Stimulated activated naive CD4-positive, alpha-beta T cell (primary cell): ENCODE results near the gene MMD2.
A peak's percentile ranks its signal among the peaks of the same experiment; 100 is the strongest.
"Not testable (repeated sequence)": the region's sequence is repeated elsewhere in the genome, so short reads cannot be mapped to it uniquely, and the experiment has no call there.

Experiments
- DNase-seq, 6 experiments: peaks; one replicate each; lab custom pipeline; 2025; lab: John Stamatoyannopoulos, UW

MMD2 gene, protein sequence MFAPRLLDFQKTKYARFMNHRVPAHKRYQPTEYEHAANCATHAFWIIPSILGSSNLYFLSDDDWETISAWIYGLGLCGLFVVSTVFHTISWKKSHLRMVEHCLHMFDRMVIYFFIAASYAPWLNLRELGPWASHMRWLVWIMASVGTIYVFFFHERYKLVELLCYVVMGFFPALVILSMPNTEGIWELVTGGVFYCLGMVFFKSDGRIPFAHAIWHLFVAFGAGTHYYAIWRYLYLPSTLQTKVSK

DNA sequence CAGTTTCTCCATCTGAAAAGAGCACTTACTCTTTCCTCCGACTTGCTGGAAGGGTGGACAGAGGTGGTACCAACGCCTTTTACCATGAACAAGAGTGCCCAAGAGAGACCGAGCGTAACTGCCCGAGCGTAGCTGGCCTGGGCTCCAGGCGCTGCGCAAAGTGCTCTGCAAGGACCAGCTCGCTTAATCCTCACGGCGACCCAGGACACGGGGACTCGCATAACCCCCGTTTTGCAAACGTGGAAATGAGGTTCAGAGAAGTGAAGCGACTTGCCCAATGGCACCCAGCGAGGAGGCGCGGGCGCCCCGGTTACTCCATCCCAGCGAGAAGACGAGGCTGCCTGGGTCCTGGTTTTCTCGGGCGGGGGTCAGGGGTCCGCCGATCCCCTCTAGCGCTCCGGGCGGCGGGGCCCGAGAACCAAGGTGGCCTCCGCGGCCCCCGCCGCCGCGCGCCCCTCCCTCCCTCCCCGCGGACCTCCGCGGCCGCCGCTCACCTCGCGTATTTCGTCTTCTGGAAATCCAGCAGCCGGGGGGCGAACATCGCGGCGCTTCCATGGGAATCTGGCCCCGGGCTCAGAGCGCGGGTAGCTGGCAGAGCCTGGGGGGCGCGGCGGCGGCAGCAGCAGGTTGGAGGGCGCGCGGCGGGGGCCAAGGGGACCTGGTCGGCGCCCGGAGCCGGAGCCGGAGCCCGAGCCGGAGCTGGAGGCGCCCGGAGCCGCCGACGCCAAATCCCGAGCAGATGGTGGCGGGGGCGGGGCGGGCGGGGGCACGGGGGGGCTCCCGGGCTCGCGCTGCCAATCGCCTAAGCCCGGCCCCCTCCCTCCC lies at the start of gene MMD2:
MMD2 (minus strand) TSS at position 711 of the 825 bp plus-strand sequence; CDS start at position 541, 170 bp downstream.
- no peak for DNase-seq

DNA sequence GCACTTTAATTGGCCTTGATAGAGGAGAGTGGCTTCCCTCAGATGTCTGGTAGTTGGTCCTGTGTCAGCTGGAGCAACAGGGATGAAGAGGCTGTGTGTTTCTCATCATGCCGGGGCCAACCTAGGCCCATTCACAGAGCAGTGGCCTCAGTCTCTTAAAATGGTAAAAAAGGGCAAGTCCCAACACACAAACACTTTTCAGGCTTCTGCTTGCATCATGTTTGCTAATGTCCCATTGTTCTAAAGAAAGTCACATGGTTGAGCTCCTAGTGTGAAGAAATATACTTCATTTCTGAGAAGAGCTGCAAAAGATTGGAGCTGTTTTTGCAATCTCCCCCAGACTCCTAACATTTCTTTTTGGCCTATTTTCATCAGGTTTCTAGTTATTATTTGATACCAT lies 46.1 kb upstream of the MMD2 start:
- no peak for DNase-seq

DNA sequence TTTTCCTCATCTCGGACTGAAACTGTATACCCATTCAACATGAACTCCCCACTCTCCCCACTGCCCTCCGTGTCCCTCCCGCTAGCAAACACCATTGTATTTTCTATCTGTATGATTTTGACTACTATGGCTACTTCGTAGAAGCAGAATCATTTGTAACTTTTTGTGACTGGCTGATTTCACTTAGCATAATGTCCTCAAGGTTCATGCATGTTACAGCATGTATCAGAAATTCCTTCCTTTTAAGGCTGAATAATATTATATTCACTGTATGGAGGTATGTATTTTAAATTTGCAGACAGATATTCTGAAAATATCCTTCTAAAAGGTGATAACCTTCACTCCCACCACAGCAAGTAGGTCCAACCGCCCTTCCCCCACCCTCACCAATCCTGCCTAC lies 42.9 kb upstream of the MMD2 start:
- DNase-seq, result no peak

DNA sequence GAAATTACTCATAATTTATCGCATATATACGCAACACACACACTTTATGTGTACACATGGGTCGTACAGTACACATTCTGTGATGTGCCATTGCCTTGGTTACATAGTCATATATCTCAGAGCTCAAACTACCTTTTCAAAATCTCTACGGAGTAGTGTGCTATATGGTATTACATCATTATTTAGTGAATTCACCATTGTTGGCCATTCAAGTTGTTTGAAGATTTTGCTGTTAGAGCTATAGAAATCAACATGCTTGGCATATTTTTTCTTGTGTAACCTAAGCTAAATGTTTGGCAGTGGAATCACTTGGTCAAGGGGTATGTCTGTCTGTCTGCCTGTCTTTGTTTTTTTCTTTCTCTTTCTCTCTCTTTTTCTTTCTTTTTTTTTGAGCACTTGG lies 42.0 kb upstream of the MMD2 start:
- no peak for DNase-seq

DNA sequence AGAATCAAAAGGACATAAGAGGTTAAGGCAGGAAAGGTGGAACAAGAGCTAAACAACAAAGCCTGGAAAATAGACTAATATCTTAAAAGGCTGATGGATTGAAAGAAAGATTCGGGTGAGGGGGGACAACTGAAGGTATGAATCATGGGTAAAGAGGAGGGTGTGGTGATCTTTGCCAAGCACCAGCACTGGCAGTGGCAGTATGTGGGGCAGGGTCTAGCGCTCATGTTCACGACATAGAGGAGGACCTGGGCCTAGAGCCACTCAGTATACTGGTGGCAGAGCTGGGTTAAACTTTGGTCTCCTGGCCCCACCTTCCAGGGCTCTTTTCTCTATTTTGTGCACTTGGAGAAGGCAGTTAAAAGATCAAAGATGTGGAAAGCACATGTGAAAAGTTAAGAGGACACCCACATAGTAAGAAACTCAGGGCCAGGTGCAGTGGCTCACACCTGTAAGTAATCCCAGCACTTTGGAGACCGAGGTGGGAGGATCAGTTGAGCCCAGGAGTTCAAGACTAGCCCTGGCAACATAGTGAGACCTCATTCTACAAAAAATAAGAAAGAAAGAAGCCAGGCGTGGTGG lies 40.5 kb upstream of the MMD2 start:
- DNase-seq, result no peak

DNA sequence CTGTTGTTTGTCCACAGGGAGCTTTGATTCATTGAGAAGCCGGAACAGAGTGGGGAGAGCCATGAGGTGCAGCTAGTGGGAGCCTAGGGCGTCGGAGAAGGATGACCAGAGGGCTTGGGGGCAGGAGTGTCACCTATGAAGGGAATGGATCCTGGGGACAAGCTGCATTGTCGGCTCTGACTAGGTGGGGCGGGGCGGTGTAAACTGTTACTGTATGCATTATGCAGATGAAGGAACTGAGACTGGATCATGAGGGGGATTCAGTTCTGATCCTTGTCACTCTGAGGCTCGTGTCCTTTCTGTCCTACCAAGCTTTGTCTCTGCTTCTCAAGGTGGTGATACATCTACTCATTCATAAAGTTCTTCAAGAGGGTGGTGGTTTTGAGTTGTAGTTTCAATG lies 39.9 kb upstream of the MMD2 start:
- DNase-seq, result no peak

DNA sequence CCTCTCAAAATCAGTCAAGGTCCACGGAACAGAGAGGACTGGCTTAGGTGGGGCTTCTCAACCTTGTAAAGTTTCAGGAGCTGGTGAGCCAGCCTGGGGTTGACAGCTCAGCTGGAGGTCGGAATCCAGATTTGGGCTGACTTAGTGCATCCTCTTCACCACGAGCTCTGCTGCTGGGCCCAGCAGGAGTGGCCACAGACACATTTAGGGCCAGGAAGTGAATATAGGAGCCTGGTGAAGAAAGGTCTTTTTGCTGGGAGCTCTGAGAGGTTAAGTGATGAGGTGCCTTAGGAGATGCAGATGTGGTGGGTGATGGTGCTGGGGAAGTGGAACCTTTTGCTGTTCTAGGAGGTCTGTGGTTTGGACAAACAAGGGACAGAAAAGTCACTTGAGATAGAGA lies 39.3 kb upstream of the MMD2 start:
- no peak for DNase-seq

DNA sequence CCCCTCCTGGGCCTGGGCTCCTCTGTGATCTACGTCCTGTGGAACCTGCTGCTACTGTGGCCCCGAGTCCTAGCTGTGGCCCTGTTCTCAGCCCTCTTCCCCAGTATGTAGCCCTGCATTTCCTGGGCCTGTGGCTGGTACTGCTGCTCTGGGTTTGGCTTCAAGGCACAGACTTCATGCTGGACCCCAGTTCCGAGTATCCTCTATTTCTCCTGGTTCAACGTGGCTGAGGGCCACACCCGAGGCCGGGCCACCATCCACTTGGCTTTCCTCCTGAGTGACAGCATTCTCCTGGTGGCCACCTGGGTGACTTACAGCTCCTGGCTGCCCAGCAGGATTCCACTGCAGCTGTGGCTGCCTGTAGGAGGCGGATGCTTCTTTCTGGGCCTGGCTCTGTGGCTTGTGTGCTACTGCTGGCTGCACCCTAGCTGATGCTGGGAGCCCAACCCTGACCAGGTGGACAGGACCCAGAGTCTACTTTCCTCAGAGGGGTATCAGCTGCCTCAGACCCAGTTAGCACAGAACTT lies 37.8 kb upstream of the MMD2 start:
- DNase-seq, result no peak

DNA sequence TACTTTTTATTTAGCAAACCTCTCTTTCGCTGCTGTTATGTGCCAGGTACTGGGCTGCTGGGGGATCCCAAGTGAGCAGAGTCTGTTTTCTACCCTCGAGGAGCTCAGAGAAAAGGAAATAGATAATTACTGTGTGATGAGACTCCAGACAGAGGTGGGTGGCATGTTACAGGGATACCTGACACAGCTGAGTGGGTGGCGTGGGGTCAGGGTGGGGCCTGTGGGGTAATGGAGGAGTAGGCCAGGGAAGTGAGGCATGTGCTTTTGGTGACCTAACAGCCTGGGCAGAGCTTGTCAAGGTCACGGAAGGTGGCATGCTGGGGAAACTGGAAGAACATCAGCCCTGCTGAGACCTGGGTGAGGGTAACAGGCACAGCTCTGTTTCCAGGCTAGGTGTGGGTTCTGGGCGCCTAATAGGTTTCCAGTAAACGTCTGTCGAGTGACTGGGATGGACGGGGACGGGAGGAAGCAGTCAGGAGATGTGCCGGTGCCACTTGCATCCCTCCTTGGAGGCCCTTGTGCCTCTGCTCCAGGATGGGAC lies 36.5 kb upstream of the MMD2 start:
- DNase-seq, result no peak

DNA sequence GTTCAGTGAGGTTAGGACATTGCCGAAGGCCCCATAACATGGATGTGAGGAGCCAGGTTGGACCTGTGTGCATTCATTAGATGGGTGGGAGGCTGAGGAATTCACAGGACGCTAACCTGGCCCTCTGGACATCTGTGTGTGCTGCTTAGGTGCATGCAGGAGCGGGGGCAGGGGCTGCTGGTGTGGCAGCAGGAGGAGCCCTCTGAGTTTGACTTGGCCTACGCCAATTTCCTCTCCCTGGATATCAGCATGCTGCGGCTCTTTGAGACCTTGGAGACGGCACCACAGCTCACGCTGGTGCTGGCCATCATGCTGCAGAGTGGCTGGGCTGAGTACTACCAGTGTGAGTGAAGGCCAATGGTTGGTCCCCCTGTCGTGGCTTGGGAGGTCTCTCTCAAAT lies 34.5 kb upstream of the MMD2 start:
- no peak for DNase-seq

DNA sequence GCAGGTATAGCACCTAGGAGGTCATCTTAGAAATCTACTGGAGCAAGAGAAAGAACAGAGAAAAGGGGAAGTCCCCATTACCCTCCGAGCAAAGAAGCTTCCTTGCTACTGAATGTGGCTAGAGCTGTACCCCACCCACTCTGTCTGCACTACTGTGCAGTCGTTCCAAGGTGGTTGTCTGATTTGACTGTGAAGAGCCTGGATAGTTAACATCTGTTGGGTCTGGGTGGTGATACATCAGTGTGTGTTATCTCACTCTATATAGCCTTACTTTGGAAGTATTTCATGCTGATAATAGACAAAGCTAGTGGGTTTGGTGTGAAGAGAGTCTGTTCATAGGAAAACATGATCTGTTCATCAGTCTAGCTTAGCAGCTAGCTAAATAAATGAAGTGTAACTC lies 23.8 kb upstream of the MMD2 start:
- not testable (repeated sequence) for DNase-seq

DNA sequence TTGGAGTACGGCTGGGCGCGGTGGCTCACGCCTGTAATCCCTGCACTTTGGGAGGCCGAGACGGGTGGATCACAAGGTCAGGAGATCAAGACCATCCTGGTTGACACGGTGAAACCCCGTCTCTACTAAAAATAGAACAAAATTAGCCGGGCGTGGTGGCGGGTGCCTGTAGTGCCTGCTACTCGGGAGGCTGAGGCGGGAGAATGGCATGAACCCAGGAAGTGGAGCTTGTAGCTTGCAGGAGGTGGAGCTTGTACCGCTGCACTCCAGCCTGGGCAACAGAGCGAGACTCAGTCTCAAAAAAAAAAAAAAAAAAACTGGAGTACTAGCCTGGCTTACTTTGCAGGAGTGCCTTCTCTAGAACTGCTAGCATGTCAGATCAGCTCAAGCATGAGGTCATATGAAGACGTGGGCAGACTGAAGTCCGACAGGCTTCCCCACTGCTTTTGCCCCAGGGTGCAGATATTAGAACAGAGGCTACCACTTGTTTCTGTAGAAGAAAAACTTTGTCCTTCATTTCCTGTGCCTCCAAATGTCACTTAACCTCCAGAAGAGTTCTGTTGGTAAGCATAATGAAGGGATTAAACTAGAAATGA lies 22.4 kb upstream of the MMD2 start:
- DNase-seq, result not testable (repeated sequence)

DNA sequence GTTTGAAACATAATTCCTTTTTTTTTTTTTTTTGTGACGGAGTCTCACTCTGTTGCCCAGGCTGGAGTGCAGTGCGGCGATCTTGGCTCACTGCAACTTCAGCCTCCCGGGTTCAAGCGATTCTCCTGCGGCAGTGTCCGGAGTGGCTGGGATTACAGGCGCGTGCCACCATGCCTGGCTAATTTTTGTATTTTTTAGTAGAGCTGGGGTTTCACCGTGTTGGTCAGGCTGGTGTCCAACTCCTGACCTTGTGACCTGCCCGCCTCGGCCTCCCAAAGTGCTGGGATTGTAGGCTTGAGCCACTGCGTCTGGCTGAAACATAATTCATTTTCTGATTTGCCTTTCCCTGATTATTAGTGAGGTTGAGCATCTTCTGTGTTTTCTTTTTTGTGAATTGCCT lies 16.6 kb upstream of the MMD2 start:
- DNase-seq, result not testable (repeated sequence)

DNA sequence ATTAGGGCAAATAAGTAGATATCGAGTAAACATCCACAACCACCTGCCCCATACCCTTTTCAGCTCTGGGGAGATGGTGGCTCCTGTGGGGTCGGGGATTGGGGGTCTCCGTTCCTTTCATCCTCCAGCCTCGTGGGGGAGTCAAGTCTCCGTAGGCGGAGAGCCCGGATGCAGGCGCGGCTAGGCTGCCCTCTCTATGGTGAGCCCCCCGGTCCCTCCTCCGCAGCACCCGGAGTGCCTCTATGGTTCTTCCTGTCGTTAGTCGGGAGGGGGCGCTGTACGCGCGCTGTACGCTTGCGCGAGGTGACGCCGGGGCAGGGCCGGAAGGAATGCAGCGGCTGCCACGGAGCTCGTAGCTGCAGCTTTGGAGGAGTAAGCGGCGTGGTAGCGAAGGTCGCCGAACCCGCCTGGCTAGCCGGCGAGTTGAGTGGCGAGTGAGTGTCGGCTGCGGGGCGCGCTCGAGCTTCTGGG lies 14.8 kb upstream of the MMD2 start:
- DNase-seq, result peak; percentile 84 to 96 (median 88)

DNA sequence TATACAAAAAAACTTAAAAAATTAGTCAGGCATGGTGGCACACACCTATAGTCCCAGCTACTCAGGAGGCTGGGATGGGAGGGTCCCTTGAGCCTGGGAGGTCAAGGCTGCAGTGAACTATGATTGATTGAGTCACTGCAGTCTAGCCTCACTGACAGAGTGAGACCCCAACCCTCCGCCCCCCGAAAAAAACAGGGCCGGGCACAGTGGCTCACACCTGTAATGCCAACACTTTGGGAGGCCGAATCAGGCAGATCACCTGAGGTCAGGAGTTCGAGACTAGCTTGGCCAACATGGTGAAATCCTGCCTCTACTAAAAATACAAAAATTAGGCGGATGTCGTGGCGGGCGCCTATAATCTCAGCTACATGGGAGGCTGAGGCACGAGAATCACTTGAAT lies 13.5 kb upstream of the MMD2 start:
- DNase-seq, result not testable (repeated sequence)

DNA sequence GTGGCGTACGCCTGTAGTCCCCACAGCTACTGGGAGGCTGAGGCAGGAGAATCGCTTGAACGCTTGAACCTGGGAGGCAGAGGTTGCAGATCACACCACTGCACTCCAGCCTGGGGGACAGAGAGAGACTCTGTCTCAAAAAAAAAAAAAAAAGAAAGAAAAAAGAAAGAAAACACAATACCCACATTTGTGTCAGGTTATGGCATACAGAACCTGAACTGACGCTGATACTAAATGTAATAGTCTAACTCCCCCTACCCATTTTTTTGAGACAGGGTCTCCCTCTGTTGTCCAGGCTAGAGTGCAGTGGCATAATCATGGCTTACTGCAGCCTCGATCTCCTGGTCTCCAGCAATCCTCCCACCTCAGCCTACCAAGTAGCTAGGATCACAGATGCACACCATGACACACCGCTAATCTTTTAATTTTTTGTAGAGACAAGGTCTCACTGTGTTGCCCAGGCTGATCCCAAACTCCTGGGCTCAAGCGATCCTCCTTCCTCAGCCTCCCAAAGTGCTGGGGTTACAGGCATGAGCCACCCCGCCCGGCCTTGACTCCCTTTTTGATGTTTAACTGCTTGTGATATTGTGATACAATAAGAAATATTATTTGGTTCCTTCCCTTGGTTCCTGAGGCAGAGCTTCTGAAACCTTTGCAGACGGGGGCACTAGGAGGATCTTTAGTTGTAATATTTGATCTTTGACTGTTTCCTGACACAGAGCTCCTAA lies 6.5 kb upstream of the MMD2 start:
- DNase-seq, result no peak

DNA sequence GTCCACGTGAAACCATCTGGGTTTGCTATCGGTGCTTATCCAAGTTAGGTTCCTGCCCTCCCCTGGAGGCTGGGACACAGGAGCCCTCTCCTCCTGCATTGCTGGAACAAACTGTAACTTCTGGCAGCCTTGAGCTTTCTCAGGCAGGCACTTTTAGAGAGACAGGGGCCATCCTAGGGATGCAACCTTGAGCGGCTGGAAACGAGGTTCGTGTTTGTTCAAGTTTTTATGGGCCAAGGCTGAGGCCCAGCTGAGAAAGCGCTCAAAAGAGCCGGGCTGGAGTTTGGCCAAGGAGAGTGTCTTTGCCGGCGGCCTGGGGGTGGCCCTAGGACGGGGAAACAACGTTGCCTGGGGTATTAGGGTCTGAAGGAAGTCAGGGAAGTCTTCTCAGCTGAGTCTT lies 5.5 kb upstream of the MMD2 start:
- no peak for DNase-seq

DNA sequence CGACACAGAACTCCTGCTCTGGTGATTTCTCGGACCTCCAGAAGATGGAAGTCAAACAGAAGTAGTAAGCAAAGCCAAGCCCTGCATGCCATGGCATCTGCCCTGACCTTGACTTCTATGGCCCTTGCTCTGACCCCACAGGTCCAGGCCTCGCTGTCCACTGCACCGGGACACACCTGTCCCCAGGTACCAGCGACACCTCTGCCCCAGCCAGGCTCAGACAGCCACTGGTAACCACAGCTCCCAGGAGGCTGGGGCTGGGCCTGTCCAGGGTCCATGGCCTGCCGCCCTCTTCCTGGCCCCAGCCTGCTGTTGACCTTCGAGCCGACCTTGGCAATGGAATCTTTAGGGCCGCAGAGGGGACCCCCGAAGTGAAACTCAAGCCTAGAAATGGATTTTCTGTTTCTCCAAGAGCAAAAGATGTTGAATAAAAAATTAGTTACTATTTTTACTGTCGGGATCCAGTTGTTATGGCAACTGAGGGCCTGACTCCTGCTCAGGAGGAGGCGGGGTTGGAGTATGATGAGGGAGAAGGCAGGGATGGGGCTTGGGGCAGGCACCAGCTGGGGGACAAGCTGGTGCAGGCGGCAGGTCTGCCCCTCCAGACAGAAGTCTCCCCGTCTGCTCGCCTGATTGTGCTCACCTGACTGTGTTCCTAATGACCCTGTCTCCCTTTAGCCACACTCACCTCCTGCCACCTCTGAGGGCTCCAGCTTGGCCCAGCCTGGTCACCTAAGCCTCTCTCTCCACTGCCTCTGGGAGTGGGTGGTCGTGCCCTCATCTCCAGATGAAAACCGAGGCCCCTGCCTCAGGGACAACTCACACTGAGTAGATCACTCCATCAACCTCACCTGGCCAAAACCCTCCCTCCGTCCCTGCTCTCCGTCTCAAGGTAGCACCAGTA lies 4.1 kb upstream of the MMD2 start:
- DNase-seq, result no peak

DNA sequence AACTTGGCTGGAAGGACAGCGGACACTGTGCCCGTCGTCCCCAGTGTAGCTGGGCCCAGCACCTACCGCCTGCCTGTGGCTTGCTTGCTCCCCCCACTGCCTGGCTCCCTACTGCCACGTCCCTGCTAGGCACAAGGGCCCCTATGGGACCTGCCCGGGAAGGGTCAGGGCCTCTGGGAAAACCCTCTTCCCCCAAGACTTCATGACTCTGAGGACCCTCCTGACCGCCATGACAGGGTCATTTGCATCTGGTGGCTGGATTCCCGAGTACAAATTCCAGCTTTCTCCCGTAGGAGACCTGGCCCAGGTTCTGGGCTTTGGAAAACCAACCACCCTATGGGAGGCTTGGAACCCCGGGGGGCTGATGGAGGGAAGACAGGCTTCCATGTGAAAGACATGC lies 1.4 kb upstream of the MMD2 start:
- no peak for DNase-seq

DNA sequence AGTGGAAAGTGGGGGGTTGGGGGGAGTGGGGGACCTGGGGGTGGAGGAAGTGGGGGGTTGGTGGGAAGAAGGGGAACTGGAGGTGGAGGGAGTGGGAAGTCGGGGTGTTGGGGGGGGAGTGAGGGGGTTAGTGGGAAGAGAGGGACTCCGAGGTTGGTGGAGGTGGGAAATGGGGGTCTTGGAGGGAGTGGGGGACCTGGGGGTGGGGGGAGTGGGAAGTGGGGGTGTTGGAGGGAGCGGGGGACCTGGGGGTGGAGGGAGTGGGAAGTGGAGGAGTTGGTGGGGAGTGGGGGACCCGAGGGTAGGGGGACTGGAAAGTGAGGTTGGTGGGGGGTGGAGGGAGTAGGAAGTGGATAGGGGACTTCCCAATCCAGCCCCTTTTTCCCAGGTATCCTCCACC lies 906 bp upstream of the MMD2 start:
- no peak for DNase-seq
